Transverse colon (tissue), 4 donors: ENCODE results near the gene CACNA1C. TPM values are rescaled to one million over a fixed set of nuclear protein-coding genes. Genes with fewer than 3 reads are reported as not detected.

Experiments
- DNase-seq: peaks from one replicate; pipeline ENCODE4 v3.0.0-alpha.2; 2019
- H3K27ac ChIP-seq, 4 donors: fragments of 200-600 bp; sonication (generic); 2 replicates each; pipeline ENCODE4 v1.5.1; 2016 to 2018; ENCODE audit warnings: inconsistent platforms in 4 of 4
- H3K27me3 ChIP-seq: fragments of 200-600 bp; sonication (generic); 2 replicates; pipeline ENCODE4 v1.5.1; 2017; ENCODE audit warnings: inconsistent platforms
- H3K36me3 ChIP-seq, 4 donors: fragments of 200-600 bp; sonication (generic); 2 replicates each; pipeline ENCODE4 v1.5.1; 2017 to 2019; ENCODE audit warnings: inconsistent platforms in 4 of 4
- H3K4me1 ChIP-seq, 4 donors: fragments of 200-600 bp; sonication (generic); 2 replicates each; pipeline ENCODE4 v1.5.1; 2017 to 2020; ENCODE audit warnings: inconsistent platforms in 4 of 4
- H3K4me3 ChIP-seq, 4 donors: fragments of 200-600 bp; sonication (generic); 1 replicate in 1 of 4; 2 replicates in 3 of 4; pipeline versions ENCODE4 v1.5.1 to v1.6.1; 2017 to 2019; ENCODE audit warnings: inconsistent platforms in 4 of 4
- H3K9me3 ChIP-seq, 2 donors: fragments of 200-600 bp; sonication (generic); 2 replicates each; pipeline ENCODE4 v1.5.1; 2017 to 2019; ENCODE audit warnings: inconsistent platforms in 2 of 2
- EP300 ChIP-seq: sonication (generic); formaldehyde crosslinking; IDR thresholded peaks from one replicate; pipeline ENCODE4 v1.6.1; 2017; ENCODE audit warnings: antibody characterized with exemption, low read depth
- POLR2A ChIP-seq: fragments of 450-650 bp; IDR thresholded peaks from one replicate; pipeline ENCODE4 v1.6.1; 2016; ENCODE audit warnings: antibody characterized with exemption, mild to moderate bottlenecking, moderate library complexity
- POLR2AphosphoS5 ChIP-seq, 3 donors: sonication (generic); formaldehyde crosslinking; IDR thresholded peaks; one replicate each; pipeline ENCODE4 v1.6.1; 2016; ENCODE audit warnings: antibody characterized with exemption in 3 of 3
- WGBS, 2 donors: methylation state at CpG; one replicate each; pipeline ENCODE4 v1.1.5; 2018; ENCODE audit warnings: low coverage in 1 of 2; 5-methylcytosine and 5-hydroxymethylcytosine counted together
- in situ Hi-C, 4 donors: fragments of 200-750 bp; cut with MboI; loops; one replicate each; pipeline versions ENCODE4 v1.15.0 to v1.15.1; 2017; ENCODE audit warnings: low sequenced_read_pairs in 3 of 4, low pct_ligation_motif_present in 1 of 4, low pct_unique_long_range_greater_than_20kb in 1 of 4
- intact Hi-C: fragments of 100-400 bp; cut with DNase I; formaldehyde crosslinking; loops from one replicate; pipeline ENCODE4 v1.15.1; 2023; ENCODE audit warnings: low total_unique reads
- total RNA-seq, 4 donors: library from RNA; depleted of rRNA; stranded (reverse); fragments of >200 nt; gene quantifications; one replicate each; pipeline ENCODE4 v1.1.0, GENCODE V29; 2016
- TF ChIP-seq, protein P1 (sequence below), 5 experiments: fragments of 200-600 bp in 3 of 5; fragments of 450-650 bp in 2 of 5; sonication (generic) in 3 of 5; IDR thresholded peaks; 1 replicate in 2 of 5; 2 replicates in 3 of 5; pipeline ENCODE4 v1.5.1; 2016 to 2017; ENCODE audit warnings: antibody characterized with exemption in 5 of 5, inconsistent platforms in 3 of 5, mild to moderate bottlenecking in 2 of 5, moderate library complexity in 1 of 5

The CACNA1C gene
- total RNA-seq, 4 donors from 2014 or later: 18.8 to 35.2 (median 24.8) TPM

DNA sequence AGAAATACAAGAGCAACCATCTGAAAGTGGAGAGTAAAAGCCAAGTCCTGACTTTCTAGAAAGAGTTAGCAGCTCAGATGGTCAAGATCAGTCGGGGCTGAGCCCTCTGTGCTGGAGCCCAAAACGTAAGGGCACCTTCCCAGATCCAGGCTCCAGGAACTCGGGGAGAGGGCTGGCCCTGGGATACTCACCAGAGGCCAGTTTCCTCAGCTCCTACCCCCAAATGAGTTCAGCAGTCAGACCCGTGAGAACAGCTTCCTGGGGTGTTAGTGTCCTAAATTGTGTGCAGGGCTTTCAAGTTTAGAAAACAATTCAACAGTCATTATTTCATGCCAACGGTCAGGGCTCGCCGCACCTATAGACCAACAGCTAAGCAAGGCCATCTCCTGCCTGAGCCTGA, 594.4 kb downstream of the CACNA1C start:
- TF ChIP-seq EP300 (no peak), POLR2AphosphoS5 (IDR thresholded peaks at IDR 0.05) (no peak), POLR2A (no peak)
- TF ChIP-seq, protein P1, sequence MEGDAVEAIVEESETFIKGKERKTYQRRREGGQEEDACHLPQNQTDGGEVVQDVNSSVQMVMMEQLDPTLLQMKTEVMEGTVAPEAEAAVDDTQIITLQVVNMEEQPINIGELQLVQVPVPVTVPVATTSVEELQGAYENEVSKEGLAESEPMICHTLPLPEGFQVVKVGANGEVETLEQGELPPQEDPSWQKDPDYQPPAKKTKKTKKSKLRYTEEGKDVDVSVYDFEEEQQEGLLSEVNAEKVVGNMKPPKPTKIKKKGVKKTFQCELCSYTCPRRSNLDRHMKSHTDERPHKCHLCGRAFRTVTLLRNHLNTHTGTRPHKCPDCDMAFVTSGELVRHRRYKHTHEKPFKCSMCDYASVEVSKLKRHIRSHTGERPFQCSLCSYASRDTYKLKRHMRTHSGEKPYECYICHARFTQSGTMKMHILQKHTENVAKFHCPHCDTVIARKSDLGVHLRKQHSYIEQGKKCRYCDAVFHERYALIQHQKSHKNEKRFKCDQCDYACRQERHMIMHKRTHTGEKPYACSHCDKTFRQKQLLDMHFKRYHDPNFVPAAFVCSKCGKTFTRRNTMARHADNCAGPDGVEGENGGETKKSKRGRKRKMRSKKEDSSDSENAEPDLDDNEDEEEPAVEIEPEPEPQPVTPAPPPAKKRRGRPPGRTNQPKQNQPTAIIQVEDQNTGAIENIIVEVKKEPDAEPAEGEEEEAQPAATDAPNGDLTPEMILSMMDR (IDR thresholded peaks at IDR 0.05): no peak
- H3K27me3 ChIP-seq: no peaks in the 10 kb centered on the region
- H3K4me3 ChIP-seq: no peak overlapping the region
- in situ Hi-C loops (no loop called here), intact Hi-C loops (no loop called here)
- H3K4me1 ChIP-seq: peaks cover 0 to 4% (median 0%) of the 10 kb centered on the region in 4 donors
- peak; percentile 3 for DNase-seq
- no peak overlapping the region for H3K27ac ChIP-seq
- WGBS, 2 donors: 88% methylated on average over 7 of the region's 7 CpGs; no CpG with 5 or more reads in 1 of the 2 donors
- H3K36me3 ChIP-seq: no peaks in the 10 kb centered on the region
- no peaks in the 10 kb centered on the region for H3K9me3 ChIP-seq

DNA sequence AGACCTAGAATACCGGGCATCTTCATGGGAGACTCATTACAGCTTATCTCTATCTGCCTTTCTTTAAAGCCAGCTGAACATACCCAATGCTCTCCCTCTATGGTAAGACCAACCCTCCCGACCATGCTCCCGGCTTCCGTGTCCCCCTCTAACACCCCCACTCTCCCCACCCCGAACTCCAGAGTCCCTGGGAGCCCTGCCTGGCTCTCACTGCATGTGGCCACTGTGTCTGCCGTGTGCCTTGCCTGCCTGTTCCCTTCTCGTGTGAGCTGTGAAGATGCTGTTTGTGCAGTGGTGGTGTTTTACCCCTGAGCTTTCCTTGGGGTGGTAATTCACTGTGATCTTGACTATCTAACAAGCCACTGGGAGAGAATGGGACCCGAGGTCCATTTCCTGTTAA, 595.6 kb downstream of the CACNA1C start:
- intact Hi-C loops (no loop called here), in situ Hi-C loops (no loop called here)
- no peak for DNase-seq
- WGBS, 2 donors: 87 to 92% methylated on average over 5 to 8 of the region's 8 CpGs
- Histone ChIP-seq H3K4me3 (no peak overlapping the region), H3K27me3 (no peaks in the 10 kb centered on the region), H3K36me3 (no peaks in the 10 kb centered on the region), H3K4me1 (no peaks in the 10 kb centered on the region), H3K9me3 (no peaks in the 10 kb centered on the region), H3K27ac (no peak overlapping the region)
- TF ChIP-seq POLR2AphosphoS5 (IDR thresholded peaks at IDR 0.05) (no peak), POLR2A (no peak), EP300 (no peak)
- TF ChIP-seq, protein P1 (IDR thresholded peaks at IDR 0.05): no peak

- H3K27me3 ChIP-seq: no peaks in the 10 kb centered on the region
- in situ Hi-C loops: no loop called here
Measured at GRCh38 chr12:2649201-2650030, 596.6 kb downstream of the CACNA1C start.

GRCh38 chr12:2650261-2651067, 597.7 kb downstream of the CACNA1C start:
- TF ChIP-seq EP300 (no peak), POLR2A (no peak), POLR2AphosphoS5 (IDR thresholded peaks at IDR 0.05) (no peak)
- TF ChIP-seq, protein P1 (IDR thresholded peaks at IDR 0.05): no peak
- intact Hi-C loops: no loop called here
- H3K27ac ChIP-seq: peak overlapping the region in 1 of 4 donors; percentile 43
- no peaks in the 10 kb centered on the region for H3K27me3 ChIP-seq
- peaks cover 0 to under 1% (median 0%) of the 10 kb centered on the region in 4 donors for H3K36me3 ChIP-seq
- DNase-seq: peak; percentile 5
- in situ Hi-C loops: no loop called here
- no peaks in the 10 kb centered on the region for H3K4me1 ChIP-seq
- no peaks in the 10 kb centered on the region for H3K9me3 ChIP-seq
- WGBS, 2 donors: 62 to 66% methylated on average over 6 to 17 of the region's 17 CpGs
- H3K4me3 ChIP-seq: no peak overlapping the region

More at GRCh38 chr12:2649201-2650030, 596.6 kb downstream of the CACNA1C start:
- WGBS, 2 donors: 73 to 78% methylated on average over 9 to 16 of the region's 16 CpGs
- DNase-seq: no peak
- Histone ChIP-seq H3K4me3 (no peak overlapping the region), H3K9me3 (no peaks in the 10 kb centered on the region), H3K36me3 (no peaks in the 10 kb centered on the region), H3K27ac (peak overlapping the region in 1 of 4 donors; percentile 43), H3K4me1 (no peaks in the 10 kb centered on the region)
- TF ChIP-seq, protein P1 (IDR thresholded peaks at IDR 0.05): no peak
- no peak for TF ChIP-seq POLR2A
- intact Hi-C loops: no loop called here
